HL-60 (cell line): ENCODE measurements around the gene DYNLT2.

Experiments used
- DNase-seq, 2 experiments: peaks; one replicate each; pipeline ENCODE4 v3.0.0-alpha.2; 2010 to 2020; ENCODE audit warnings: low read depth in 1 of 2, low spot score in 1 of 2
- H3K27ac ChIP-seq: fragments of 250-450 bp; sonication (Bioruptor Pico); replicated peaks from 2 replicates; pipeline ENCODE4 v1.5.1; 2020; ENCODE audit warnings: mild to moderate bottlenecking, moderate library complexity
- H3K27me3 ChIP-seq: fragments of 250-450 bp; sonication (Bioruptor Pico); 2 replicates; pipeline ENCODE4 v1.5.1; 2021; ENCODE audit warnings: mild to moderate bottlenecking, moderate library complexity; ENCODE audit not compliant: insufficient read depth, poor library complexity, severe bottlenecking
- H3K4me3 ChIP-seq: replicated peaks from 2 replicates; pipeline ENCODE4 v1.5.1; 2011; ENCODE audit warnings: mild to moderate bottlenecking, control low read depth, low read length; ENCODE audit not compliant: insufficient read depth
- GABPA ChIP-seq: IDR thresholded peaks from 2 replicates; pipeline ENCODE4 v1.6.1; 2012; ENCODE audit warnings: low read depth
- POLR2AphosphoS5 ChIP-seq: IDR thresholded peaks from 2 replicates; pipeline ENCODE4 v1.6.1; 2012; ENCODE audit warnings: low read depth
- SPI1 ChIP-seq: IDR thresholded peaks from 2 replicates; pipeline ENCODE4 v1.6.1; 2012; ENCODE audit warnings: low read depth, mild to moderate bottlenecking, borderline replicate concordance
- TF ChIP-seq, protein P1 (sequence below): IDR thresholded peaks from 2 replicates; pipeline ENCODE4 v1.6.1; 2012; ENCODE audit warnings: low read depth; ENCODE audit not compliant: insufficient replicate concordance
- TF ChIP-seq, protein P2 (sequence below): IDR thresholded peaks from one replicate; pipeline ENCODE4 v1.5.1; 2011; ENCODE audit warnings: low read length, control low read depth, inconsistent platforms; ENCODE audit not compliant: insufficient read depth

DYNLT2 gene

DNA sequence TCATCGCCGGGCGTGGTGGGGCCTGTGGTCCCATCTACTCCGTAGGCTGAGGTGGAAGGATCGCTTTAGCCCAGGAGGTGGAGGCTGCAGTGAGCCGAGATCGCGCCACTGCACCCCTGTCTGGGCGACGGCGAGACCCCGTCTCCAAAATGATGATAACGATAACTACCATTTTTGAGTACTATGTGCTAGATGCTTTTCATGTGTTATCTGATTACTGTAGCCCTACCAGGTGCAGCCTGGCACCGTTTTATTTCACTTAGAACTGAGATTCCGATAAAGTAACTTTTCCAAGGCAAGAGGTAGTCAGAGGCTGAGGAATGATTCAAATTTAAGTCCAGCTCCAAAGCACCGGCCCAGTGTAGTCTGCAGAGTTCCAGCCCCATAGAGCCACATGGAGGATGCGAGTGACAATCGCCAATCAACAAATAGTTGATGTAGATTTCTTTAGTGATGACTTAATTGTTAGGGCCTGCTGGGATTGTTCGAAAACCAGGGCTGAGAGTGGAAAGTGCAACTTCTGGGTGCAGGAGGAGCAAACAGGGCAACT, 777 bp upstream of the DYNLT2 start:
- TF ChIP-seq SPI1 (no peak), POLR2AphosphoS5 (no peak), GABPA (no peak)
- TF ChIP-seq, protein P1, sequence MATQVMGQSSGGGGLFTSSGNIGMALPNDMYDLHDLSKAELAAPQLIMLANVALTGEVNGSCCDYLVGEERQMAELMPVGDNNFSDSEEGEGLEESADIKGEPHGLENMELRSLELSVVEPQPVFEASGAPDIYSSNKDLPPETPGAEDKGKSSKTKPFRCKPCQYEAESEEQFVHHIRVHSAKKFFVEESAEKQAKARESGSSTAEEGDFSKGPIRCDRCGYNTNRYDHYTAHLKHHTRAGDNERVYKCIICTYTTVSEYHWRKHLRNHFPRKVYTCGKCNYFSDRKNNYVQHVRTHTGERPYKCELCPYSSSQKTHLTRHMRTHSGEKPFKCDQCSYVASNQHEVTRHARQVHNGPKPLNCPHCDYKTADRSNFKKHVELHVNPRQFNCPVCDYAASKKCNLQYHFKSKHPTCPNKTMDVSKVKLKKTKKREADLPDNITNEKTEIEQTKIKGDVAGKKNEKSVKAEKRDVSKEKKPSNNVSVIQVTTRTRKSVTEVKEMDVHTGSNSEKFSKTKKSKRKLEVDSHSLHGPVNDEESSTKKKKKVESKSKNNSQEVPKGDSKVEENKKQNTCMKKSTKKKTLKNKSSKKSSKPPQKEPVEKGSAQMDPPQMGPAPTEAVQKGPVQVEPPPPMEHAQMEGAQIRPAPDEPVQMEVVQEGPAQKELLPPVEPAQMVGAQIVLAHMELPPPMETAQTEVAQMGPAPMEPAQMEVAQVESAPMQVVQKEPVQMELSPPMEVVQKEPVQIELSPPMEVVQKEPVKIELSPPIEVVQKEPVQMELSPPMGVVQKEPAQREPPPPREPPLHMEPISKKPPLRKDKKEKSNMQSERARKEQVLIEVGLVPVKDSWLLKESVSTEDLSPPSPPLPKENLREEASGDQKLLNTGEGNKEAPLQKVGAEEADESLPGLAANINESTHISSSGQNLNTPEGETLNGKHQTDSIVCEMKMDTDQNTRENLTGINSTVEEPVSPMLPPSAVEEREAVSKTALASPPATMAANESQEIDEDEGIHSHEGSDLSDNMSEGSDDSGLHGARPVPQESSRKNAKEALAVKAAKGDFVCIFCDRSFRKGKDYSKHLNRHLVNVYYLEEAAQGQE = no peak
- TF ChIP-seq, protein P2, sequence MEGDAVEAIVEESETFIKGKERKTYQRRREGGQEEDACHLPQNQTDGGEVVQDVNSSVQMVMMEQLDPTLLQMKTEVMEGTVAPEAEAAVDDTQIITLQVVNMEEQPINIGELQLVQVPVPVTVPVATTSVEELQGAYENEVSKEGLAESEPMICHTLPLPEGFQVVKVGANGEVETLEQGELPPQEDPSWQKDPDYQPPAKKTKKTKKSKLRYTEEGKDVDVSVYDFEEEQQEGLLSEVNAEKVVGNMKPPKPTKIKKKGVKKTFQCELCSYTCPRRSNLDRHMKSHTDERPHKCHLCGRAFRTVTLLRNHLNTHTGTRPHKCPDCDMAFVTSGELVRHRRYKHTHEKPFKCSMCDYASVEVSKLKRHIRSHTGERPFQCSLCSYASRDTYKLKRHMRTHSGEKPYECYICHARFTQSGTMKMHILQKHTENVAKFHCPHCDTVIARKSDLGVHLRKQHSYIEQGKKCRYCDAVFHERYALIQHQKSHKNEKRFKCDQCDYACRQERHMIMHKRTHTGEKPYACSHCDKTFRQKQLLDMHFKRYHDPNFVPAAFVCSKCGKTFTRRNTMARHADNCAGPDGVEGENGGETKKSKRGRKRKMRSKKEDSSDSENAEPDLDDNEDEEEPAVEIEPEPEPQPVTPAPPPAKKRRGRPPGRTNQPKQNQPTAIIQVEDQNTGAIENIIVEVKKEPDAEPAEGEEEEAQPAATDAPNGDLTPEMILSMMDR = no peak
- peak in 1 of 2 experiments; percentile 16 for DNase-seq
- H3K27ac ChIP-seq = peak overlapping the region; percentile 90
- peak overlapping the region; percentile 79 for H3K4me3 ChIP-seq
- no peaks in the 10 kb centered on the region for H3K27me3 ChIP-seq

DNA sequence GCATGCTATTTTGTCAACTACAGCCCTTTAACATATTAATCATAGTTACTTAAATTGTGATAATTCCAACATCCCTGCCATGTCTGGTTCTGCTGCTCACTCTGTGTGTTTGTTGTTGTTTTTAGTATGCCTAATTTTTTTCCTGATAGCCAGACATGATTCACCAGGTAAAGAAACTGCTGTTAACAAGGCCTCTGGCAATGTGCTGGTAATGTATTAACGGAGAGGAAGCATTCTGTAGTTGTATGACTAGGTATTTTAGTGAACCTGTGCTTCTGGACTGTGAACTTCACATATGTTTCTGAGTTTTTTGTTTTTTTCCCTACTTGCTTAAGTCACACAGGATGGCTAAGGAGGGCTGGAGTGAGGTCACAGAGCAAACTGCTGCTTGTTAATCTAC, 4.8 kb downstream of the DYNLT2 start:
- H3K4me3 ChIP-seq = no peak overlapping the region
- no peak overlapping the region for H3K27ac ChIP-seq
- no peak for DNase-seq
- no peaks in the 10 kb centered on the region for H3K27me3 ChIP-seq
- TF ChIP-seq, protein P1 = no peak
- no peak for TF ChIP-seq GABPA
- TF ChIP-seq, protein P2 = no peak
- no peak for TF ChIP-seq POLR2AphosphoS5
- TF ChIP-seq SPI1 = no peak

DNA sequence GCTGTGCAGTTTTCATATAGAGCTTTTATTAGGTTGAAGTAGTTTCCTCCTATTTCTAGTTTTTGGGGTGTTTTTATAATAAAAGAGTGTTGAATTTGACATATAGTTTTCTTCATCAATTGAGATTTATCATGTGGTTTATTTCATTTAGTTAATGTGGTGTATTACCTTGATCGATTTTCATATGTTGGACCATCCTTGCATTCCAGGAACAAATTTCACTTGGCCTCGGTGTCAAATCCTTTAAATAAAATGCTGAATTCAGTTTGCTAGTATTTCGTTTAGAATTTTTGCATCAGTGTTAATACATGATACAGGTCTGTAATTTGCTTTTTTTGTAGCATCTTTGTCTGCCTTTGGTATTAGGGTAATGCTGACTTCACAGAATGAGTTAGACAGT, 6.0 kb downstream of the DYNLT2 start:
- TF ChIP-seq POLR2AphosphoS5 = no peak
- DNase-seq = no peak
- H3K27ac ChIP-seq = no peak overlapping the region
- no peak overlapping the region for H3K4me3 ChIP-seq
- no peaks in the 10 kb centered on the region for H3K27me3 ChIP-seq

DNA sequence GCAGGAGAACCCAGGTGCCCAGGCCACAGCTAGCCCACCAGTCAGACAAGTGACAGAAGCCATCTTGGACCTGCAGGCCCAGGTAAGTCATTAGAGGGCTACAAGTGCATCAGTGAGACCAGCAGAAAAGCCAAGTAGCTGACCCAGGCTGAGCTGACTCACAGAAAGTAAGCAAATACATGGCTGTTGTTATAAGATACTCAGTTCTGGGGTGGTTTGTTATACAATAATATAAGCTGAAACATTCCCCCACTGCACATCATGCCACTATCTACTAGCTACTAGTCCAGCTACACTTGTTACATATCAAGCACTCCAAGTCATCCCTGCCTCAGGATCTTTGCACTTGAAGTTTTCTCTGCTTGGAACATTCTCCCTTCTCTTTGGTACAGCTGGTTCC, 10.0 kb downstream of the DYNLT2 start:
- DNase-seq = no peak
- Histone ChIP-seq H3K27ac (no peak overlapping the region), H3K4me3 (no peak overlapping the region), H3K27me3 (no peaks in the 10 kb centered on the region)
- TF ChIP-seq, protein P2 = no peak
- TF ChIP-seq, protein P1 = no peak
- TF ChIP-seq GABPA = no peak
